IPS-20b (cell line): Measurements from ENCODE around the gene PRKCI.

ENCODE experiments used
- H3K27ac ChIP-seq: one replicate; pipeline ENCODE4 v1.5.1; 2013; ENCODE audit warnings: low read length
- H3K27me3 ChIP-seq: 2 replicates; pipeline ENCODE4 v1.6.1; 2013; ENCODE audit warnings: mild to moderate bottlenecking, low read length, inconsistent platforms; ENCODE audit not compliant: insufficient read depth
- H3K36me3 ChIP-seq: 2 replicates; pipeline ENCODE4 v1.6.1; 2013; ENCODE audit warnings: low read depth, mild to moderate bottlenecking, inconsistent platforms, low read length, moderate library complexity; ENCODE audit not compliant: insufficient read depth
- H3K4me1 ChIP-seq: 2 replicates; pipeline ENCODE4 v1.6.1; 2013; ENCODE audit warnings: mild to moderate bottlenecking, control low read depth, inconsistent platforms, low read length, moderate library complexity; ENCODE audit not compliant: insufficient read depth
- H3K4me3 ChIP-seq: 2 replicates; pipeline ENCODE4 v1.5.1; 2013; ENCODE audit warnings: mild to moderate bottlenecking, low read length, inconsistent platforms
- H3K9ac ChIP-seq: 2 replicates; pipeline ENCODE4 v1.6.1; 2013; ENCODE audit warnings: low read depth, mild to moderate bottlenecking, inconsistent platforms, low read length, moderate library complexity
- H3K9me3 ChIP-seq: 2 replicates; pipeline ENCODE4 v1.6.1; 2013; ENCODE audit warnings: mild to moderate bottlenecking, low read depth, low read length, inconsistent platforms; ENCODE audit not compliant: insufficient read depth

The PRKCI gene

DNA sequence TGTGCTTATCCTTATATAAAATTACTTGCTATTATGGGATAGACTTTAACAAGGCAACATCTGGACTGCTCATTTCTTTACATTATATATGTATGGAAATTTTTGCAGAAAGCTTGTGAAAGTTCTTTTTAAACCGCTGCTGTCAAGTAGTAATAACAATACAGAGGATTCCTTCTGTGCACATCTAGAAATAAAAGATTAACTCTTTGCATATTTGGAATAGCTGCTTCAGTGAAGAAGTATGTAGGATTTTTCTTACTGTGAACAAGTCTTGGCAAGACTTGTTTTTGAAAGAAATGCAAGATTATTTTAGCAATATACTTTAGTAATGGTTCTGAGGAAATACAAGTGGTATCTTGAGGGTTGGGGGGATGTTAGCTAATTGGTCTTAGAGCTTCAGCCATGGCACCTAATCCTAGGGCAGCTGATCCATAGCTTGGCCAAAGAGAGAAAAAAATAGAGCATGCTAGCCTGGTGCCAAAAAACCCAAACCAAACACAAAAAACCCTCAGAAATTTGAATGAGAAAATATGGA, 4.3 kb downstream of the PRKCI start:
- Histone ChIP-seq H3K27me3 (no peaks in the 10 kb centered on the region), H3K4me3 (no peak overlapping the region), H3K27ac (no peak overlapping the region), H3K36me3 (no peaks in the 10 kb centered on the region), H3K9me3 (no peaks in the 10 kb centered on the region), H3K9ac (no peak overlapping the region), H3K4me1 (peaks cover 13% of the 10 kb centered on the region; the same call in 1 of the 2 replicates)

DNA sequence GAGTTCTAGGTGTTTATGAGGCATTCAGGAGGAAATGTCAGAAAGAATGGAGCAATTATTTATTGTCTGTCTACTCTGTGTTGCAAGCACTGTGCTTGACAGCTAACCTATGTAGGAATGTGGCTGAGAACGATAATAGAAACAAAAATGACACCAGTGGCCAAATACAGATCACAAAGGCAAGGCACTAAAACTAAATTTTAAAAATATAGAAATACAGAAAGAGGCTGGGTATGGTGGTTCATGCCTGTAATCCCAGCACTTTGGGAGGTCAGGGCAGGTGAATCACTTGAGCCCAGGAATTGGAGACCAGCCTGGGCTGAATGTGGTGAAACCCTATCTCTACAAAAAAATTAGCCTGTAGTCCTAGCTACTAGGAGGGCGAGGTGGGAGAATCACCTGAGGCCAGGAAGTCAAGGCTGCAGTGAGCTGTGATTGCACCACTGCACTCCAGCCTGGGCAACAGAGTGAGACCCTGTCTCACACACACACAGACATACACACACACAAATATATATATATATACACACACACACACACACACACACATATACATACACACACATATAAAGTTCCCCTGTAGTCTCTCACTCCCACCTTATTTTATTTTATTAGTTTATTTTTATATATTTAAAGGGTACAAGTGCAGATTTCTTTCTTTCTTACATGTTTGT, 6.0 kb downstream of the PRKCI start:
- Histone ChIP-seq H3K27ac (no peak overlapping the region), H3K4me1 (peaks cover 13% of the 10 kb centered on the region; the same call in 1 of the 2 replicates), H3K36me3 (no peaks in the 10 kb centered on the region), H3K27me3 (no peaks in the 10 kb centered on the region), H3K9me3 (no peaks in the 10 kb centered on the region), H3K4me3 (no peak overlapping the region), H3K9ac (no peak overlapping the region)

DNA sequence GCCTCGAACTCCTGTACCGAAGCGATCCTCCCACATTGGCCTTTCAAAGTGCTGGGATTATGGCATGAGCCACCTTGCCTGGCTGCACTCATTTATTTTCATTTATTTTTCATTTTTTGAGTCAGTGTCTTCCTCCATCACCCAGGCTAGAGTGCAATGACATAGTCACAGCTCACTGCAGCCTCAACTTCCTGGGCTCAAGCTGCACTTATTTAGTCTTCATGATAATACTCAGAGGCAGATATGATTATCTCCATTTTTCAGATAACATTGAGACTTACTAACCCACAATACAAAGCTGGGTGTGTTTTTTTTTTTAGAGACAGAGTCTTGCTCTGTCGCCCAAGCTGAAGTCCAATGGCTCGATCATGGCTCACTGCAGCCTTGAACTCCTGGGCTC, 10.0 kb downstream of the PRKCI start:
- H3K27ac ChIP-seq, result no peak overlapping the region
- H3K27me3 ChIP-seq, result no peaks in the 10 kb centered on the region
- no peaks in the 10 kb centered on the region for H3K9me3 ChIP-seq
- peaks cover 22% of the 10 kb centered on the region for H3K36me3 ChIP-seq
- no peak overlapping the region for H3K9ac ChIP-seq
- H3K4me3 ChIP-seq, result no peak overlapping the region
- H3K4me1 ChIP-seq, result no peaks in the 10 kb centered on the region

DNA sequence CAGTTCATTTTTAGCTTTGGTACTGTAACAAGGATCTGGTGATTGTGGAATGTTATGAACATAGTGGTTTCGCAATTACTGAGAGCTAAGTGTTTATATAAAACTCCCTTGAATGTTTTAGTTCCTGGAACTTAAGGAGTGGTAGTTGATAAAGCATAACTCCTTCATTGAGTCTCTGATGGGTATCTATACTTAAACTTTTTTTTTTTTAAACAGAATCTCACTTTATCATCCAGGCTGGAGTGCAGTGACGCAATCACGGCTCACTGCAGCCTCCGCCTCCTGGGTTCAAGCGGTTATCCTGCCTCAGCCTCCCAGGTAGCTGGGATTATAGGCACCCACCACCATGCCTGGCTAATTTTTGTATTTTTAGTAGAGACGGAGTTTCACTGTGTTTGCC, 11.3 kb downstream of the PRKCI start:
- H3K9me3 ChIP-seq, result no peaks in the 10 kb centered on the region
- no peak overlapping the region for H3K4me3 ChIP-seq
- no peak overlapping the region for H3K27ac ChIP-seq
- no peaks in the 10 kb centered on the region for H3K4me1 ChIP-seq
- H3K9ac ChIP-seq, result no peak overlapping the region
- H3K36me3 ChIP-seq, result peaks cover 27% of the 10 kb centered on the region
- H3K27me3 ChIP-seq, result no peaks in the 10 kb centered on the region

DNA sequence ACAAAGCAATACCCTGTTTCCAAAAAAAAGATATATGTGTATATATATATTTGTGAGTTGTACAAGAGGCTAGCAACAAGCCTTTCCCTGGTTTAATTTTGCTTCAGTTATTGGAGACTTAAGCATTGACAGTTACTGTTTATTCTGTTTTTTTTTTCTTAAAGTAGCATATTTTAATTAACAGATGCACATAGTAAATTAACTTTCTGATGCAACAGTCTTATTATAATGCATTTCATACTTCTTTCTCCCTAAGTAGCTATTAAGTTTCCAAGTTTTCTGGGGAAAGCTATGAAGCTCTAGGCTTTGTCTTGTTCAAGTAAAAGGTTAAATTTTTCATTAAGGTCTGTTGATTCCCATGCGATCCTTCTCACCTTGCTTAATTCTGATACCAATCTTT, 17.9 kb downstream of the PRKCI start:
- peaks cover 54% of the 10 kb centered on the region for H3K36me3 ChIP-seq
- H3K27ac ChIP-seq, result no peak overlapping the region
- no peaks in the 10 kb centered on the region for H3K4me1 ChIP-seq
- H3K27me3 ChIP-seq, result no peaks in the 10 kb centered on the region
- H3K9me3 ChIP-seq, result no peaks in the 10 kb centered on the region
- H3K4me3 ChIP-seq, result no peak overlapping the region
- no peak overlapping the region for H3K9ac ChIP-seq

DNA sequence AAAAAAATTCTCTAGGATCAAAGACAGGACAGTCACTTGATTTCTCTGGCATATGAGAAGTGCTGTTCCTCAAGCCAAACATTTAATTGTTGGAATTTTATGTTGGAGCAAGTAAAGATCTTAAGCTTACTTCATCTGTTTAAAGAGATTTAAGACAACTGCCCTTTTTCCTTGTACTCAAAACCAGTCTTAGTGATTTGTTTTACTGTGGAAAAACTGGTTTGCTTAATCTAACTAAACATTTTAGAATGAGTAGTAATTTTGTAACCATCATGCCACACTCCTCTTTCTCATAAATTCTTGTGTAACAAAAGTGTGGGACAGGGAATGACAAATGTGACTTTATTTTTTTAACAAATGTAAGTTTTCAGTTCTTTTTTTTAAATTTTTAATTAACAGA, 18.4 kb downstream of the PRKCI start:
- Histone ChIP-seq H3K9me3 (no peaks in the 10 kb centered on the region), H3K4me3 (no peak overlapping the region), H3K27ac (no peak overlapping the region), H3K9ac (no peak overlapping the region), H3K27me3 (no peaks in the 10 kb centered on the region), H3K4me1 (no peaks in the 10 kb centered on the region), H3K36me3 (peaks cover 49% of the 10 kb centered on the region)

DNA sequence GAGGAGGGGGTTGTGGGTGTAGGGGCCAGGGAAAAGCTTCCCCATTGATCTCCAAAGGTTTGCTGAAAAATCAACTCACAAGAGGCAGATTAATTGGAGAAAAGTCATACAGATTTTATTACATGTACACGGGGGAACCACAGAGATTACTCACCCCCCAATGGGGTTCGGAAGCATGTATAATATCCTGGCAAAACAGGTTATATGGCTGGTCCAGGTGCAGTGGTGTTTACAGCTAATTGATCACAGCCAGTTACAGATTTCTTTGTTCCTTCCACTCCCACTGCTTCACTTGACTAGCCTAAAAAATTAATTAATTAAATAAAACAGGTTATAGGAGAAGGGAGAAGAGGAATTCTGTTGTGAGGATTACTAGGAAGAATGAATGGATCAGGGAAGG, 22.4 kb downstream of the PRKCI start:
- peaks cover 22% of the 10 kb centered on the region; the same call in 1 of the 2 replicates for H3K36me3 ChIP-seq
- no peaks in the 10 kb centered on the region for H3K27me3 ChIP-seq
- H3K9me3 ChIP-seq, result no peaks in the 10 kb centered on the region
- no peaks in the 10 kb centered on the region for H3K4me1 ChIP-seq
- no peak overlapping the region for H3K9ac ChIP-seq
- no peak overlapping the region for H3K27ac ChIP-seq
- no peak overlapping the region for H3K4me3 ChIP-seq

DNA sequence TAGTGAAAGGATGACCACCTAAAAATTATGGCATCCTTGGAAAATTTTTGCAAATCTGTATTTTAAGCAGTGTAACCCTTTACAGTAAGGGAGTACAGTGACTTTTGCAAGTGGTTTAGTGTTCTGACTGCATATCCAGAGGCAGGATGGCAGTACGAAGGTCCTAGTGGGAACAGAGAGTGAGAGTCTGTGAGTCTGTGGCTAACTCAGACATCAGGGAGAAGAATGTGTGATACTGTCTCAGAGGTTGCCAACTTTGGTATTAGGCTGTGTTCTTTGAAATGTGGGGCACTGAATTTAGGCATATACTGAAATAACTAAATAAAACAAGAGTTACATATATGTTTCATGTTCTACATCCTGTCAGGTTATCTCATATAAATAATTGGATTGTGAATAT, 25.7 kb downstream of the PRKCI start:
- no peak overlapping the region for H3K4me3 ChIP-seq
- H3K9me3 ChIP-seq, result no peaks in the 10 kb centered on the region
- H3K4me1 ChIP-seq, result no peaks in the 10 kb centered on the region
- no peak overlapping the region for H3K27ac ChIP-seq
- H3K27me3 ChIP-seq, result no peaks in the 10 kb centered on the region
- H3K36me3 ChIP-seq, result peaks cover 24% of the 10 kb centered on the region; the same call in 1 of the 2 replicates
- H3K9ac ChIP-seq, result no peak overlapping the region

DNA sequence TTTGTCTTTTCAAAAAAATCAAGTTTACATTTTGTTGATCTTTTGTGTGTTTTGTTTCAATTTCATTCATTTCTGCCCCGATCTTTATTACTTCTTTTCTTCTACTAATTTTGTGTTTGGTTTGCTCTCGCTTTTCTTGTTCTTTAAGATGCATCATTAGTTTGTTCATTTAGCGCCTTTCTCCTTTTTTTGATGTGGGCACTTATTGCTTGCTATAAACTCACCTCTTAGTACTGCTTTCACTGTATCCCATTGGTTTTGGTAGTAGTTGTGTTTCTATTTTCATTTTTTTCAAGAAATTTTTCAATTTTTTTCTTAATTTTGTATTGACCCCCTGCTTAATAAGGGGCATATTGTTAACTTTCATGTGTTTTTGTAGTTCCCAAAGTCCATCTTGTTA, 34.4 kb downstream of the PRKCI start:
- H3K4me3 ChIP-seq, result no peak overlapping the region
- H3K27me3 ChIP-seq, result no peaks in the 10 kb centered on the region
- no peaks in the 10 kb centered on the region for H3K9me3 ChIP-seq
- H3K27ac ChIP-seq, result no peak overlapping the region
- peaks cover 20% of the 10 kb centered on the region for H3K36me3 ChIP-seq
- no peak overlapping the region for H3K9ac ChIP-seq
- H3K4me1 ChIP-seq, result peaks cover 14% of the 10 kb centered on the region

DNA sequence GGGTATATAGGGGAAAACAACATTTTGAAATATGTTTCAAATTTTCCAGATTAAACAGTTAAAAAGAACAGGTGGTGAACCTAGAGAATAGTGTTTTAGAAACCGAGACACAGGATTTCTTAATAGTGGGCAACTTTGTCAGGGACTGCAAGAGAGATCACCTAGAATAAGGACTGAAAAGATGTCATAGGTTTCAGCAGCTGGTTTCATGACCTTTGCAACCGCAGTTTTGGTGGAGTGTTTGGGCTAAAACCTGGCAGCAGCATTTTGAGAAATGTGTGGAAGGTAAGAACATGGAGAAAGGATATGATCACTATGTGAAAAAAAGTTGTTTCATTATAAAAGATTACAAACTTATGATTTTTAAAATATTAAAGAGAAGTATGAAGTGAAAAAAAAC, 34.9 kb downstream of the PRKCI start:
- no peaks in the 10 kb centered on the region for H3K27me3 ChIP-seq
- H3K36me3 ChIP-seq, result peaks cover 23% of the 10 kb centered on the region
- no peak overlapping the region for H3K27ac ChIP-seq
- H3K9me3 ChIP-seq, result no peaks in the 10 kb centered on the region
- no peak overlapping the region for H3K4me3 ChIP-seq
- no peak overlapping the region for H3K9ac ChIP-seq
- peaks cover 14% of the 10 kb centered on the region for H3K4me1 ChIP-seq

DNA sequence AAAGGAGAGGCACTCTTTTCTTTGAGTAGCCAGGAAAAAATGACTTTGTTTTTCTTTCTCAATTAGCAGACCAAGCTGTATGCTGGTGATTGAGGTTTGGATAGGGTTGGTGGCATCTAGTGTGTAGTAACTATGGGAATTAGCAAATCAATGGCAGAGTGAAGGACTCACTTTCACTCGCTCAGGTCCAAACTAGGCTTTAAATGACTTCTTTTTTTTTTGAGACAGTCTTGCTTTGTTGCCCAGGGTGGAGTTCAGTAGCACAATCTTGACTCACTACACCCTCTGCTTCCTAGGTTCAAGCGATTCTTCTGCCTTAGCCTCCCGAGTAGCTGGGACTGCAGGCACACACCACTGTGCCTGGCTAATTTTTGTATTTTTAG, 35.9 kb downstream of the PRKCI start:
- Histone ChIP-seq H3K36me3 (peaks cover 29% of the 10 kb centered on the region), H3K9me3 (no peaks in the 10 kb centered on the region), H3K4me1 (peaks cover 14% of the 10 kb centered on the region), H3K27me3 (no peaks in the 10 kb centered on the region), H3K9ac (no peak overlapping the region), H3K27ac (peak overlapping the region; percentile 22), H3K4me3 (no peak overlapping the region)

DNA sequence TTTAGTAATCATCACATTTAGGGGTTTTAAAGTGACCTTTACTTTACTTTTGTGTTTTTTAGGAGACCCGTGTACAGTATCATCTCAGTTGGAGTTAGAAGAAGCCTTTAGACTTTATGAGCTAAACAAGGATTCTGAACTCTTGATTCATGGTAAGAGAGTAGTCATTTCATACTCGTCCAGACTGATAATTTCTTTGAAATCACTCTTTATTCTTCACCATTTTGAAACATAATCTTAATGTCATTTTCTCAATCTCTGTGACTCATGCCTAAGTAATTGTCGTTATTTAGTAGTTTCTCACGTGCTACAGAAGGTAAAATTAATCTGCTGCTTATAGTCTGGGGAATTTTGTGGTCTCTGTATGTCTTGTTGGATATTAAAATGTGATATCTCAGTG, 37.7 kb downstream of the PRKCI start:
- Histone ChIP-seq H3K27me3 (no peaks in the 10 kb centered on the region), H3K4me3 (no peak overlapping the region), H3K9me3 (no peaks in the 10 kb centered on the region), H3K36me3 (peaks cover 47% of the 10 kb centered on the region), H3K9ac (no peak overlapping the region), H3K4me1 (peaks cover 14% of the 10 kb centered on the region), H3K27ac (no peak overlapping the region)
